ENCODE measurements around the gene SRD5A2.

SRD5A2 gene, protein sequence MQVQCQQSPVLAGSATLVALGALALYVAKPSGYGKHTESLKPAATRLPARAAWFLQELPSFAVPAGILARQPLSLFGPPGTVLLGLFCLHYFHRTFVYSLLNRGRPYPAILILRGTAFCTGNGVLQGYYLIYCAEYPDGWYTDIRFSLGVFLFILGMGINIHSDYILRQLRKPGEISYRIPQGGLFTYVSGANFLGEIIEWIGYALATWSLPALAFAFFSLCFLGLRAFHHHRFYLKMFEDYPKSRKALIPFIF
- total RNA-seq, result 0 reads per million in 3 donors

- H3K4me1 ChIP-seq (ENCODE audit: control insufficient read depth, insufficient read depth, low read length, poor library complexity, severe bottlenecking), result no peaks in the 10 kb centered on the region
- H3K36me3 ChIP-seq (ENCODE audit: control insufficient read depth, insufficient read depth, low read length), result no peaks in the 10 kb centered on the region
- H3K27ac ChIP-seq (ENCODE audit: insufficient read depth, low read length, poor library complexity, severe bottlenecking), result no peak within 1 kb of the TSS
- no peaks in the 10 kb centered on the region for H3K9me3 ChIP-seq (ENCODE audit: control insufficient read depth, low read length)
- no peak within 1 kb of the TSS for H3K4me3 ChIP-seq (ENCODE audit: insufficient read depth, low read depth, low read length, poor library complexity, severe bottlenecking)
- DNase-seq, result no peak
- H3K27me3 ChIP-seq (replicated peaks; ENCODE audit: control insufficient read depth, insufficient read depth, low read length, poor library complexity, severe bottlenecking), result no peaks in the 10 kb centered on the region
These were observed at the start of gene SRD5A2 for GRCh38 chr2:31580321-31581117. Gene SRD5A2 (minus strand): TSS chr2:31580938. CDS start chr2:31580900, 38 bp downstream.

GRCh38 chr2:31606509-31606908 is 25.8 kb upstream of the SRD5A2 start:
- Histone ChIP-seq H3K36me3 (ENCODE audit: control insufficient read depth, insufficient read depth, low read length) (no peaks in the 10 kb centered on the region), H3K27me3 (replicated peaks; ENCODE audit: control insufficient read depth, insufficient read depth, low read length, poor library complexity, severe bottlenecking) (no peaks in the 10 kb centered on the region), H3K4me1 (ENCODE audit: control insufficient read depth, insufficient read depth, low read length, poor library complexity, severe bottlenecking) (no peaks in the 10 kb centered on the region), H3K4me3 (ENCODE audit: insufficient read depth, low read depth, low read length, poor library complexity, severe bottlenecking) (no peak overlapping the region), H3K27ac (ENCODE audit: insufficient read depth, low read length, poor library complexity, severe bottlenecking) (no peak overlapping the region), H3K9me3 (ENCODE audit: control insufficient read depth, low read length) (no peaks in the 10 kb centered on the region)
- no peak for DNase-seq

- H3K9me3 ChIP-seq (ENCODE audit: control insufficient read depth, low read length), result no peaks in the 10 kb centered on the region
- H3K4me3 ChIP-seq (ENCODE audit: insufficient read depth, low read depth, low read length, poor library complexity, severe bottlenecking), result no peak overlapping the region
- no peak for DNase-seq
- no peak overlapping the region for H3K27ac ChIP-seq (ENCODE audit: insufficient read depth, low read length, poor library complexity, severe bottlenecking)
- H3K27me3 ChIP-seq (replicated peaks; ENCODE audit: control insufficient read depth, insufficient read depth, low read length, poor library complexity, severe bottlenecking), result no peaks in the 10 kb centered on the region
- H3K4me1 ChIP-seq (ENCODE audit: control insufficient read depth, insufficient read depth, low read length, poor library complexity, severe bottlenecking), result no peaks in the 10 kb centered on the region
- H3K36me3 ChIP-seq (ENCODE audit: control insufficient read depth, insufficient read depth, low read length), result no peaks in the 10 kb centered on the region
These were observed 18.0 kb upstream of the SRD5A2 start for GRCh38 chr2:31598694-31599093.

DNA sequence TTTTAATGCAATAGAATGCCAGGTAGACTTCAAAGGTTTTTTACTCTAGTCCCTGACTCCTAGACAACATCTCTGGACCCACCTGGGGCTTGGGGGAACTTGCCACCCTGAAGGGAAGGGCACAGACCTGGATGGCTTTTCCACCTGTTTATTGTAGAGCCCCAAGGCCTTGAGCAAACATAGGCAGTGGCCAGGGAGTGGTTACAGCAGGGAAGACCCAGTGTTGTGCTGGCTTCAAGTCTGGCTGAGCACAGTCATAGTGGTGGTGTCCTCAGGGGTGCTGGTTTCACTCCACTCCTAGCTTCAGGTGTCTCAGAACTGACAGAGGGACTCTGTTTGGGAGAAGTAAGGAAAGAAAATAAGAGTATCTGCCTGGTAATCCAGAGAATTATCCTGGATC is 5.5 kb upstream of the SRD5A2 start:
- no peak for DNase-seq
- no peaks in the 10 kb centered on the region for H3K9me3 ChIP-seq (ENCODE audit: control insufficient read depth, low read length)
- H3K27ac ChIP-seq (ENCODE audit: insufficient read depth, low read length, poor library complexity, severe bottlenecking), result no peak overlapping the region

GRCh38 chr2:31581124-31581795 is 522 bp upstream of the SRD5A2 start:
- no peak overlapping the region for H3K4me3 ChIP-seq (ENCODE audit: insufficient read depth, low read depth, low read length, poor library complexity, severe bottlenecking)
- H3K27me3 ChIP-seq (replicated peaks; ENCODE audit: control insufficient read depth, insufficient read depth, low read length, poor library complexity, severe bottlenecking), result no peaks in the 10 kb centered on the region
- no peak for DNase-seq
- no peak overlapping the region for H3K27ac ChIP-seq (ENCODE audit: insufficient read depth, low read length, poor library complexity, severe bottlenecking)
- H3K36me3 ChIP-seq (ENCODE audit: control insufficient read depth, insufficient read depth, low read length), result no peaks in the 10 kb centered on the region
- no peaks in the 10 kb centered on the region for H3K9me3 ChIP-seq (ENCODE audit: control insufficient read depth, low read length)
- H3K4me1 ChIP-seq (ENCODE audit: control insufficient read depth, insufficient read depth, low read length, poor library complexity, severe bottlenecking), result no peaks in the 10 kb centered on the region

More for the DNA sequence above, 5.5 kb upstream of the SRD5A2 start:
- Histone ChIP-seq H3K27me3 (replicated peaks; ENCODE audit: control insufficient read depth, insufficient read depth, low read length, poor library complexity, severe bottlenecking) (no peaks in the 10 kb centered on the region), H3K4me3 (ENCODE audit: insufficient read depth, low read depth, low read length, poor library complexity, severe bottlenecking) (no peak overlapping the region), H3K36me3 (ENCODE audit: control insufficient read depth, insufficient read depth, low read length) (no peaks in the 10 kb centered on the region), H3K4me1 (ENCODE audit: control insufficient read depth, insufficient read depth, low read length, poor library complexity, severe bottlenecking) (no peaks in the 10 kb centered on the region)

DNA sequence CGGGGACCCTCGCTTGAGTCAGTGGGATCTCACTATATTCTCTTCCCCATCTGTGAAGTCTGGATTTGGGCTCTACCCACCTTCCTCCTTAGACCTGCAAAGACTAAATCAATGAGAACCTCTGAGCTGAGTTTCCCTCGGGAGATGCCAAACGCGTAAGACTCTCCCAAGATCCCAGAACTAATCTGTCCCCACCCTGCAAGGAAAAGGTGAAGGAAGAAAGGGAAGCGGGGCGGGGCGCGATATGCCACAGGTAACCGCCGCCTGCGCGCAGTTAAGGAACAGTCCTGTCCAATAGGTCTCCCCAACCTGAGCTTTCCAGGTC is 780 bp downstream of the SRD5A2 start:
- no peak overlapping the region for H3K27ac ChIP-seq (ENCODE audit: insufficient read depth, low read length, poor library complexity, severe bottlenecking)
- H3K4me3 ChIP-seq (ENCODE audit: insufficient read depth, low read depth, low read length, poor library complexity, severe bottlenecking), result no peak overlapping the region
- no peaks in the 10 kb centered on the region for H3K9me3 ChIP-seq (ENCODE audit: control insufficient read depth, low read length)
- DNase-seq, result no peak
- H3K36me3 ChIP-seq (ENCODE audit: control insufficient read depth, insufficient read depth, low read length), result no peaks in the 10 kb centered on the region
- no peaks in the 10 kb centered on the region for H3K4me1 ChIP-seq (ENCODE audit: control insufficient read depth, insufficient read depth, low read length, poor library complexity, severe bottlenecking)
- no peaks in the 10 kb centered on the region for H3K27me3 ChIP-seq (replicated peaks; ENCODE audit: control insufficient read depth, insufficient read depth, low read length, poor library complexity, severe bottlenecking)

GRCh38 chr2:31578316-31578715 is 2.4 kb downstream of the SRD5A2 start:
- H3K27me3 ChIP-seq (replicated peaks; ENCODE audit: control insufficient read depth, insufficient read depth, low read length, poor library complexity, severe bottlenecking), result no peaks in the 10 kb centered on the region
- H3K4me3 ChIP-seq (ENCODE audit: insufficient read depth, low read depth, low read length, poor library complexity, severe bottlenecking), result no peak overlapping the region

GRCh38 chr2:31577143-31577542 is 3.6 kb downstream of the SRD5A2 start:
- Histone ChIP-seq H3K4me1 (ENCODE audit: control insufficient read depth, insufficient read depth, low read length, poor library complexity, severe bottlenecking) (no peaks in the 10 kb centered on the region), H3K9me3 (ENCODE audit: control insufficient read depth, low read length) (no peaks in the 10 kb centered on the region), H3K36me3 (ENCODE audit: control insufficient read depth, insufficient read depth, low read length) (no peaks in the 10 kb centered on the region), H3K27me3 (replicated peaks; ENCODE audit: control insufficient read depth, insufficient read depth, low read length, poor library complexity, severe bottlenecking) (no peaks in the 10 kb centered on the region), H3K27ac (ENCODE audit: insufficient read depth, low read length, poor library complexity, severe bottlenecking) (no peak overlapping the region), H3K4me3 (ENCODE audit: insufficient read depth, low read depth, low read length, poor library complexity, severe bottlenecking) (no peak overlapping the region)
- no peak for DNase-seq

More at GRCh38 chr2:31578316-31578715, 2.4 kb downstream of the SRD5A2 start:
- Histone ChIP-seq H3K4me1 (ENCODE audit: control insufficient read depth, insufficient read depth, low read length, poor library complexity, severe bottlenecking) (no peaks in the 10 kb centered on the region), H3K36me3 (ENCODE audit: control insufficient read depth, insufficient read depth, low read length) (no peaks in the 10 kb centered on the region), H3K9me3 (ENCODE audit: control insufficient read depth, low read length) (no peaks in the 10 kb centered on the region), H3K27ac (ENCODE audit: insufficient read depth, low read length, poor library complexity, severe bottlenecking) (no peak overlapping the region)
- no peak for DNase-seq

GRCh38 chr2:31568585-31569201 is 12.0 kb downstream of the SRD5A2 start:
- Histone ChIP-seq H3K9me3 (ENCODE audit: control insufficient read depth, low read length) (no peaks in the 10 kb centered on the region), H3K27me3 (replicated peaks; ENCODE audit: control insufficient read depth, insufficient read depth, low read length, poor library complexity, severe bottlenecking) (no peaks in the 10 kb centered on the region), H3K4me3 (ENCODE audit: insufficient read depth, low read depth, low read length, poor library complexity, severe bottlenecking) (no peak overlapping the region), H3K27ac (ENCODE audit: insufficient read depth, low read length, poor library complexity, severe bottlenecking) (no peak overlapping the region), H3K36me3 (ENCODE audit: control insufficient read depth, insufficient read depth, low read length) (no peaks in the 10 kb centered on the region), H3K4me1 (ENCODE audit: control insufficient read depth, insufficient read depth, low read length, poor library complexity, severe bottlenecking) (no peaks in the 10 kb centered on the region)
- DNase-seq, result no peak

Data from effector memory CD4-positive, alpha-beta T cell (primary cell).